ENCODE results near the gene RBM4. TPM values are rescaled to one million over a fixed set of nuclear protein-coding genes. Genes with fewer than 3 reads are reported as not detected.

RBM4 gene
- total RNA-seq (2022; extraction: Qiagen RNA extraction; ENCODE audit: low read depth): 133 to 148 TPM (median 141 TPM) in 5 replicates

GRCh38 chr11:66638177-66639065 is at the start of gene RBM4:
TSS of gene RBM4 (plus strand) at chr11:66638703. CDS start at chr11:66639712, 1,009 bp downstream.

GRCh38 chr11:66592457-66593302 is 45.8 kb upstream of the RBM4 start, which contains the start of the genes CCDC87 and CCS:
TSS of gene CCDC87 (minus strand) at chr11:66593063. CDS start at chr11:66593015, 48 bp downstream.
TSS of gene CCS (plus strand) at chr11:66593185. CDS start at chr11:66593262, 77 bp downstream.

GRCh38 chr11:66616379-66617154 is 21.9 kb upstream of the RBM4 start, which contains the start of gene RBM14:
TSS of gene RBM14 (plus strand) at chr11:66616630. CDS start at chr11:66616721, 91 bp downstream.

GRCh38 chr11:66677599-66678375 is 39.3 kb downstream of the RBM4 start, which contains the start of gene RBM4B:
TSS of gene RBM4B (minus strand) at chr11:66677887. CDS start at chr11:66677079, 808 bp downstream.

Other genes starting within 250 kb of the RBM4 start
- not detected in 5 replicates for gene NPAS4, start 217.7 kb upstream of the RBM4 start, total RNA-seq (2022; extraction: Qiagen RNA extraction; ENCODE audit: low read depth)
- gene MRPL11, start 199.9 kb upstream of the RBM4 start, total RNA-seq (2022; extraction: Qiagen RNA extraction; ENCODE audit: low read depth): 87.3 to 129 TPM (median 112 TPM) in 5 replicates
- gene PELI3, start 171.8 kb upstream of the RBM4 start, total RNA-seq (2022; extraction: Qiagen RNA extraction; ENCODE audit: low read depth): 4.3 to 6.6 TPM (median 5.7 TPM) in 5 replicates
- gene DPP3, start 158.3 kb upstream of the RBM4 start, total RNA-seq (2022; extraction: Qiagen RNA extraction; ENCODE audit: low read depth): 48.5 to 54.5 TPM (median 51.5 TPM) in 5 replicates
- gene BBS1, start 128.1 kb upstream of the RBM4 start, total RNA-seq (2022; extraction: Qiagen RNA extraction; ENCODE audit: low read depth): 8.5 to 11.3 TPM (median 9.7 TPM) in 5 replicates
- 8.9 to 15.3 TPM (median 13.1 TPM) in 5 replicates for gene ZDHHC24, start 92.7 kb upstream of the RBM4 start, total RNA-seq (2022; extraction: Qiagen RNA extraction; ENCODE audit: low read depth)
- 0.06 TPM in 1 of 5 replicates, not detected in the others for gene ACTN3, start 91.8 kb upstream of the RBM4 start, total RNA-seq (2022; extraction: Qiagen RNA extraction; ENCODE audit: low read depth)
- 31.1 to 41.6 TPM (median 32.4 TPM) in 5 replicates for gene CTSF, start 70.1 kb upstream of the RBM4 start, total RNA-seq (2022; extraction: Qiagen RNA extraction; ENCODE audit: low read depth)
- gene CCDC87, start 45.6 kb upstream of the RBM4 start, total RNA-seq (2022; extraction: Qiagen RNA extraction; ENCODE audit: low read depth): 0.53 to 0.80 TPM (median 0.64 TPM) in 5 replicates
- 24.8 to 30.2 TPM (median 26.8 TPM) in 5 replicates for gene CCS, start 45.5 kb upstream of the RBM4 start, total RNA-seq (2022; extraction: Qiagen RNA extraction; ENCODE audit: low read depth)
- 59.1 to 79.8 TPM (median 70.3 TPM) in 5 replicates for gene RBM14, start 22.1 kb upstream of the RBM4 start, total RNA-seq (2022; extraction: Qiagen RNA extraction; ENCODE audit: low read depth)
- 19.2 to 21.8 TPM (median 21.7 TPM) in 5 replicates for gene RBM4B, start 39.2 kb downstream of the RBM4 start, total RNA-seq (2022; extraction: Qiagen RNA extraction; ENCODE audit: low read depth)
- 8.0 to 12.0 TPM (median 11.0 TPM) in 5 replicates for gene SPTBN2, start 90.5 kb downstream of the RBM4 start, total RNA-seq (2022; extraction: Qiagen RNA extraction; ENCODE audit: low read depth)
- gene RCE1, start 204.7 kb downstream of the RBM4 start, total RNA-seq (2022; extraction: Qiagen RNA extraction; ENCODE audit: low read depth): 29.9 to 52.3 TPM (median 49.0 TPM) in 5 replicates
- gene LRFN4, start 218.4 kb downstream of the RBM4 start, total RNA-seq (2022; extraction: Qiagen RNA extraction; ENCODE audit: low read depth): 61.5 to 101 TPM (median 79.8 TPM) in 5 replicates